OCI-LY7 (cell line): ENCODE measurements around the gene SYNGAP1.

Source experiments
- EZH2phosphoT487 ChIP-seq: fragments of 200-600 bp; sonication (generic); IDR thresholded peaks from 2 replicates; pipeline ENCODE4 v1.6.1; 2018; ENCODE audit warnings: low read depth, borderline replicate concordance, mild to moderate bottlenecking, mixed run types, antibody characterized with exemption, low read length, moderate library complexity, mixed read lengths
- TF ChIP-seq, protein P1 (sequence below): fragments of 200-600 bp; sonication (generic); conservative IDR thresholded peaks from 2 replicates; pipeline ENCODE4 v1.5.1; 2014; ENCODE audit warnings: mild to moderate bottlenecking, antibody characterized with exemption, low read length, moderate library complexity, mixed read lengths

DNA sequence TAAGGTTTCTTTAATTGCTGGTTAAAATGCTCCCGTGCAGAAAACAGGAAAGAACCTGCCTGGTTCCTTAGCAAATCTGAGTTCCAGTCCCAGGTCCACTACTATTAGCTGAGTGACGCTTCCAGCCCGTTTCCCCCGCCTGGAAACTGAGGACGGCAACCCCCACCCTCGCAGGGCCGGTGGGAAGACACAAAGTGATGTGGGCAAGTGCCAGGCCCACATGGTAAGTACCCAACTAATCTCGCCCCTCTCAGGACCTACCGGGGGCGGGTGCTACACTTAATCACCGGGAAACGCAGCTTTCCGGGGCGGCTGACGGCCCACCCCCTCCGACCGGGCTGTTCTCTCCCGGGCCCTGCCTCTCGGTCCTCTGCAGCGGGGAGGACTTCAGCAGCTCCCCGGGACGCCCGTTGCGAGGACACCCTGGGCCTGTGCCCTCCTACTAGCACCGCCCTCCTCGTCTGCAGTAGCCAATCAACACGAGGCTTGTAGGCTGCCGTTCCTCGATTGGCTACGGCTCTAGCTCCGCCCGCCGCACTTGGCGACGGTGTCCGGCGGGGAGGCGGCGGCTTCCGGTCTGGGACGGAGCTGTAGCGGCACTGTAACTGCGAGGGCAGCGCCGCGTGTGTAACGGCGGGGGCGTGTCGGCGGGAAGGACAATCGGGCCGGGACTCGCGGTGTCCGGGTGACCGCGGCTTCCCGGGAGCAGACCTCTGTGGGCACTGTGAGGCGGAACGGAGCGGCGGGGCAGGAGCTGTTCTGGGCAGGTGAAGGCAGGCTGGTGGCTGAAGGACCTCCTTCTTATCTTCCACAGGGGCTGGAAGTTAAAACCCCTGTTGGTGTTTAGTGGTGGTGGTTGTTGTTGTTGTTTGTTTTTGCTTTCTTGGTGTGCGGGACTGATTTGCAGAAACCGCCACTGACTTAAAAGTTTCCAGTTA lies 34.4 kb downstream of the SYNGAP1 start, which contains the start of gene ZBTB9:
- TF ChIP-seq, protein P1, sequence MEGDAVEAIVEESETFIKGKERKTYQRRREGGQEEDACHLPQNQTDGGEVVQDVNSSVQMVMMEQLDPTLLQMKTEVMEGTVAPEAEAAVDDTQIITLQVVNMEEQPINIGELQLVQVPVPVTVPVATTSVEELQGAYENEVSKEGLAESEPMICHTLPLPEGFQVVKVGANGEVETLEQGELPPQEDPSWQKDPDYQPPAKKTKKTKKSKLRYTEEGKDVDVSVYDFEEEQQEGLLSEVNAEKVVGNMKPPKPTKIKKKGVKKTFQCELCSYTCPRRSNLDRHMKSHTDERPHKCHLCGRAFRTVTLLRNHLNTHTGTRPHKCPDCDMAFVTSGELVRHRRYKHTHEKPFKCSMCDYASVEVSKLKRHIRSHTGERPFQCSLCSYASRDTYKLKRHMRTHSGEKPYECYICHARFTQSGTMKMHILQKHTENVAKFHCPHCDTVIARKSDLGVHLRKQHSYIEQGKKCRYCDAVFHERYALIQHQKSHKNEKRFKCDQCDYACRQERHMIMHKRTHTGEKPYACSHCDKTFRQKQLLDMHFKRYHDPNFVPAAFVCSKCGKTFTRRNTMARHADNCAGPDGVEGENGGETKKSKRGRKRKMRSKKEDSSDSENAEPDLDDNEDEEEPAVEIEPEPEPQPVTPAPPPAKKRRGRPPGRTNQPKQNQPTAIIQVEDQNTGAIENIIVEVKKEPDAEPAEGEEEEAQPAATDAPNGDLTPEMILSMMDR = no peak
- no peak for TF ChIP-seq EZH2phosphoT487
